ENCODE results near the gene SUPT3H.

GRCh38 chr6:44797746-44798145 is 580.0 kb downstream of the SUPT3H start:
- TF ChIP-seq CTCF (IDR thresholded peaks at IDR 0.05) (no peak), POLR2A (IDR thresholded peaks at IDR 0.05) (no peak), POLR2AphosphoS5 (IDR thresholded peaks at IDR 0.05) (no peak)

Measured in breast epithelium (tissue), 3 donors.